ENCODE measurements around the gene FOXF1. TPM values are rescaled to one million over a fixed set of nuclear protein-coding genes. Genes with fewer than 3 reads are reported as not detected.

Gene FOXF1
- polyA plus RNA-seq, 1 donor (not counting 4 experiments of a cell fraction or from before 2014, with no cell fraction given) = not detected

- Histone ChIP-seq H3K4me2 (ENCODE audit: control insufficient read depth, extremely low read depth, insufficient read depth, low read depth, low read length) (no peak overlapping the region), H2AFZ (ENCODE audit: control insufficient read depth, low read length) (no peak overlapping the region), H3K4me1 (ENCODE audit: control insufficient read depth, extremely low read depth, insufficient read depth, low read length) (no peaks in the 10 kb centered on the region), H3K79me2 (ENCODE audit: control insufficient read depth, insufficient read depth, low read length) (no peaks in the 10 kb centered on the region), H3K4me3 (ENCODE audit: control insufficient read depth in 2 of 3, extremely low read depth in 1 of 3, insufficient read depth in 2 of 3, low read depth in 1 of 3, low read length in 3 of 3) (no peak overlapping the region), H3K36me3 (ENCODE audit: control insufficient read depth in 2 of 2, extremely low read depth in 1 of 2, insufficient read depth in 2 of 2, low read length in 2 of 2) (peaks cover 7 to 16% of the 10 kb centered on the region in 2 experiments), H4K20me1 (ENCODE audit: control insufficient read depth, extremely low read depth, insufficient read depth, low read length) (no peaks in the 10 kb centered on the region), H3K27me3 (ENCODE audit: control insufficient read depth, extremely low read depth, insufficient read depth, low read length) (no peaks in the 10 kb centered on the region), H3K27ac (ENCODE audit: control insufficient read depth, insufficient read depth, low read length) (no peak overlapping the region), H3K9me3 (ENCODE audit: control insufficient read depth, low read depth, low read length) (no peaks in the 10 kb centered on the region), H3K9me1 (ENCODE audit: control insufficient read depth, extremely low read depth, insufficient read depth, low read length) (no peaks in the 10 kb centered on the region), H3K9ac (ENCODE audit: control insufficient read depth, extremely low read depth, insufficient read depth, low read length) (no peak overlapping the region)
- DNase-seq (ENCODE audit: low read depth, low spot score) (no peak), FAIRE-seq (no peak)
- dilution Hi-C loops (cut with MboI; ENCODE audit: extremely low pct_ligation_motif_present, low sequenced_read_pairs) = no loop called here
- TF ChIP-seq CTCF (optimal IDR thresholded peaks at IDR 0.05 in 1 of 3, IDR thresholded peaks at IDR 0.05 in 1 of 3, conservative IDR thresholded peaks at IDR 0.05 in 1 of 3; ENCODE audit: extremely low read depth in 1 of 3, insufficient read depth in 2 of 3, low read length in 3 of 3) (no peak), EZH2 (IDR thresholded peaks at IDR 0.05; ENCODE audit: low read length) (no peak)
Observed at GRCh38 chr16:86533767-86534351, 23.5 kb downstream of the FOXF1 start.

- Histone ChIP-seq H2AFZ (ENCODE audit: control insufficient read depth, low read length) (no peak overlapping the region), H3K9me3 (ENCODE audit: control insufficient read depth, low read depth, low read length) (no peaks in the 10 kb centered on the region), H3K9ac (ENCODE audit: control insufficient read depth, extremely low read depth, insufficient read depth, low read length) (no peak overlapping the region), H3K36me3 (ENCODE audit: control insufficient read depth in 2 of 2, extremely low read depth in 1 of 2, insufficient read depth in 2 of 2, low read length in 2 of 2) (peaks cover 8 to 16% of the 10 kb centered on the region in 2 experiments), H3K9me1 (ENCODE audit: control insufficient read depth, extremely low read depth, insufficient read depth, low read length) (no peaks in the 10 kb centered on the region), H4K20me1 (ENCODE audit: control insufficient read depth, extremely low read depth, insufficient read depth, low read length) (no peaks in the 10 kb centered on the region), H3K79me2 (ENCODE audit: control insufficient read depth, insufficient read depth, low read length) (no peaks in the 10 kb centered on the region), H3K4me3 (ENCODE audit: control insufficient read depth in 2 of 3, extremely low read depth in 1 of 3, insufficient read depth in 2 of 3, low read depth in 1 of 3, low read length in 3 of 3) (no peak overlapping the region), H3K27ac (ENCODE audit: control insufficient read depth, insufficient read depth, low read length) (no peak overlapping the region), H3K4me2 (ENCODE audit: control insufficient read depth, extremely low read depth, insufficient read depth, low read depth, low read length) (no peak overlapping the region), H3K4me1 (ENCODE audit: control insufficient read depth, extremely low read depth, insufficient read depth, low read length) (no peaks in the 10 kb centered on the region), H3K27me3 (ENCODE audit: control insufficient read depth, extremely low read depth, insufficient read depth, low read length) (no peaks in the 10 kb centered on the region)
- dilution Hi-C loops (cut with MboI; ENCODE audit: extremely low pct_ligation_motif_present, low sequenced_read_pairs) = no loop called here
- DNase-seq (ENCODE audit: low read depth, low spot score) (no peak), FAIRE-seq (no peak)
- TF ChIP-seq EZH2 (IDR thresholded peaks at IDR 0.05; ENCODE audit: low read length) (no peak), CTCF (optimal IDR thresholded peaks at IDR 0.05 in 1 of 3, IDR thresholded peaks at IDR 0.05 in 1 of 3, conservative IDR thresholded peaks at IDR 0.05 in 1 of 3; ENCODE audit: extremely low read depth in 1 of 3, insufficient read depth in 2 of 3, low read length in 3 of 3) (no peak)
Observed at GRCh38 chr16:86534779-86535615, 24.7 kb downstream of the FOXF1 start.

Data from keratinocyte (primary cell).